ENCODE data around the gene PKP4. TPM values are rescaled to one million over a fixed set of nuclear protein-coding genes. Genes with fewer than 3 reads are reported as not detected.
"Not testable (repeated sequence)": the region's sequence is repeated elsewhere in the genome, so short reads cannot be mapped to it uniquely, and the experiment has no call there.

PKP4 gene
- 100 to 1,000 TPM in 4 of 5 donors, 10 to 100 TPM in 1; 81.1 to 135 (median 110) TPM for polyA plus RNA-seq (ENCODE audit: insufficient read depth in 1 of 5, insufficient read length in 5 of 5, low replicate concordance in 1 of 5)
- long read RNA-seq, donor 1, partial matches to known transcripts, result 19 of 26 reads
- long read RNA-seq, donor 1, other reads (novel, unspliced or antisense), result 0 of 26 reads
- long read RNA-seq, donor 2, partial matches to known transcripts, result 0 of 2 reads
- long read RNA-seq, donor 2, other reads (novel, unspliced or antisense), result 0 of 2 reads
- long read RNA-seq, donor 3, partial matches to known transcripts, result 114 of 117 reads
- long read RNA-seq, donor 3, other reads (novel, unspliced or antisense), result 0 of 117 reads
- long read RNA-seq, donor 4, partial matches to known transcripts, result 0 of 8 reads
- long read RNA-seq, donor 4, other reads (novel, unspliced or antisense), result 0 of 8 reads
- long read RNA-seq, donor 5, partial matches to known transcripts, result 0 of 5 reads
- long read RNA-seq, donor 5, other reads (novel, unspliced or antisense), result 0 of 5 reads
- long read RNA-seq, donor 6, partial matches to known transcripts, result 6 of 14 reads
- long read RNA-seq, donor 6, other reads (novel, unspliced or antisense), result 0 of 14 reads
- long read RNA-seq, donor 7, partial matches to known transcripts, result 5 of 10 reads
- long read RNA-seq, donor 7, other reads (novel, unspliced or antisense), result 0 of 10 reads
- long read RNA-seq, donor 8, partial matches to known transcripts, result 5 of 7 reads
- long read RNA-seq, donor 8, other reads (novel, unspliced or antisense), result 0 of 7 reads

DNA sequence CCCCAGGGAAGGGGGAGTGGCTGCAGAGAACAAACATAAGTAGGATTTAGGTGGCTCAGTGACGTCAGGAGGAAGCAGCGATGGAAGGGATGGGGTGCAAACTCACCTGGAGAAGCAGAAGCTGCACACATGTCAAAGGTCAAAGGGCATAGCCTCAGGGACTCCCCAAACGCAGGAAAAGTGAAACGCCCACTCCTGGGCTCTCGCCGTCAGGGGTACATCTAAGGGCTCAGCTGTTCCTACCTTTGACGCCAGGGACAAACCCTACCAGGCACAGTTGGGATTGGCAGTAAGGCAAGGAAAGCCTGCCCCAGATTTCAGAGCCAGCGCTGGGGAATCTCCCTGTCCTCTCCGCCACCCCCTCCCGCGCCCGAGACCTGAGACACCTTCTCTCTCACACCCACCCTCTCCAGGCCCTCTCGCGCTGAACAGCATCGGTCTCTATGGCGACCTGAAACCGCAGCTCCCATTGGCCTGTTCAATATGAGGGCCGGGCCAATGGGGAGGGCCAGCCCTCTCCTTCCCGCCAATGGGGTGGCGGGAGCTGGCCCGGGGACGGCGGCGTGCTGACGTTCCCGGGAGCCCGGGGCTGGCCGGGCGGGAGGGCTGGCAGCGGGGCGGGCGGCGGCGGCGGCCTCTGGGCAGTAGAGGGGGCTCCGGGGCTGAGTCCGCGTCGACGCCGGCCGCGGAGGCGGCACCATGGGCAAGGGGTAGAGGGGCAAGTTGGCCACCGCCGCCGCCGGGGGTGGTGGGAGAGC, at the start of gene PKP4, which contains the start of gene CCDC148:
TSS of gene PKP4 (plus strand) at position 644 of the 758 bp plus-strand sequence. CDS start 76,233 bp downstream, outside the sequence.
TSS of gene CCDC148 (minus strand) at position 445 of the 758 bp plus-strand sequence. CDS start at position 131, 314 bp downstream.
- DNase-seq, result peak; percentile 94

GRCh38 chr2:158407031-158407430, 49.7 kb upstream of the PKP4 start:
- DNase-seq, result no peak

- DNase-seq, result no peak
Measured at GRCh38 chr2:158410132-158410531, 46.6 kb upstream of the PKP4 start.

DNA sequence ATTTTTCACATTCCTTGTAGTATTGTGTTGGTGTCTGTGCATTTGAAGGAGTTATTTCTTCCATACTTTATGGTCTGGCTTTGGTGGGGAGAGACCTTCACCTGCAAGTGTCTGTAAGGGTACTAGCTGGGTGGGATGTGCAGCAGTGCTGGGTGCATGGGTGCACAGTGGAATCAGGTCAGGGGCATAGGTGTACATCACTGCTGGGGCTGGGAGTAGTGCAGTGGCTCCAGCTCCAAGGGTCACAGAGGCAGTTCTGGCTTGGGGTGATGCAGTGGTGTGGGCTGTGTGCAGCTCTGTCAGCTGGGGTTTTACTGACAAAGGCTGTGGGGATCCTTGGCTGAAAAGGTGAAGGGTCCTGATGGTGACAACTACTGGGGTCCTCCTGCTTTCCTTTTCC, 45.0 kb upstream of the PKP4 start:
- no peak for DNase-seq

DNA sequence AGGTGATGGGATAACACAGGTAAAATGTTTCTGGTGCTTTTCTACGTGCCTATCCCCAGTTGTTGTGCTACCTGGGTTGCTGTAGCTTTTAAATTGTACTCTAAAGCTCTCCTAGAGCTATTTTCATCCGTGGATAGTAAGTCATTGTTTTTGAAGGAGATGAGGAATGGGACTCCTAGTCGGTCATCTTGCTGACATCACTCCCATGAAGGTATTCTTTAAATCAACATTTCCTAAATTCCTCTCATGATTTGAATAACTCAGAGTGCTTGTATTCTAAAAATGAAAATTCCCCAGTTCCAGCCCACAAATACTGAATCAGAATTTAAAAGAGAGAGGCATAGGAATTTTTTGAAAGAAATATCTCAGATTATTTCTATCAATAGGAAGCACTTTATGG, 44.5 kb upstream of the PKP4 start:
- no peak for DNase-seq

DNA sequence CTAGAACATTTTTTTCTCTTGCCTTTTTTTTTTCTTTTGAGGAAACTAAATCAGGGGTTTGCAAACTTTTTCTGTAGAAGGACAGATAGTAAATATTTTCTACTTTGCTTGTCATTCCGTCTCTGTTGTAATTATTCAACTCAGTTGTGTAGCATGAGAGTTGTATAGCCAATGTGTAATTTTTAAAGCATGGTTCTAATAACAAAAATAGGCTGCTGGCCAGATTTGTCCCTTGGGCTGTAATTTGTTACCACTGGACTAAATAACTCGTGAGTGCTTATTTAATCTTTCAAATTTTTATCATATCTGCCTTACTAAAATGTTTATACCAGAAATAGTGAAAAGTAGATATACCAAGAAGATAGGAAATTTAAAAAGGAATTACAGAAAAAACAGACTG, 43.2 kb upstream of the PKP4 start:
- DNase-seq, result no peak

DNA sequence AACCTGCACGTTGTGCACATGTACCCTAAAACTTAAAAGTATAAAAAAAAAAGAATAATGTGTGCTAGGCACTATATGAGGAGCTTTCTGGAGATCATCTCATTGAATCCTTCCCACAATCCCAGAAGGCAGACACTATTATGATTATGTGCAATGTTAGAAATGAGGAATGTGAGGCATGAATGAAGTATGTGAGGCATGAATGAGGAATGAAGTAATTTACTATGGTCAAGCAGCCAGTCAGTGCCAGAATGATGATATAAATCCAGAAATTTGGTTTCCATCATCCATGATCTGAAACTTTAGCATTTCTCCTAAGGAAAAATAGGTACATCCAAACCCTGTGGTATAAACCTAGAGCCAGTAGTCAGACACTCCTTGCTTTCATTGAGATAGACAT, 42.2 kb upstream of the PKP4 start:
- DNase-seq, result no peak

- no peak for DNase-seq
Measured at GRCh38 chr2:158432117-158432516, 24.6 kb upstream of the PKP4 start.

DNA sequence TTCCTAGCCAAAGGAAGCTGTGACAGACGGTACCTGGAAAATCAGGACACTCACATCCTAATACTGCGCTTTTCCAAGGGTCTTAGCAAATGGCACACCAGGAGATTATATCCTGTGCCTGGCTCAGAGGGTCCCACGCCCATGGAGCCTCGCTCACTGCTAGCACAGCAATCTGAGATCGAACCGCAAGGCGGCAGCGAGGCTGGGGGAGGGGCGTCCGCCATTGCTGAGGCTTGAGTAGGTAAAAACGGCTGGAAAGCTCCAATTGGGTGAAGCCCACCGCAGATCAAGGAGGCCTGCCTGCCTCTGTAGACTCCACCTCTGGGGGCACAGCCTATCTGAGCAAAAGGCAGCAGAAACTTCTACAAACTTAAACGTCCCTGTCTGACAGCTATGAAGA, 23.0 kb upstream of the PKP4 start:
- DNase-seq, result not testable (repeated sequence)

DNA sequence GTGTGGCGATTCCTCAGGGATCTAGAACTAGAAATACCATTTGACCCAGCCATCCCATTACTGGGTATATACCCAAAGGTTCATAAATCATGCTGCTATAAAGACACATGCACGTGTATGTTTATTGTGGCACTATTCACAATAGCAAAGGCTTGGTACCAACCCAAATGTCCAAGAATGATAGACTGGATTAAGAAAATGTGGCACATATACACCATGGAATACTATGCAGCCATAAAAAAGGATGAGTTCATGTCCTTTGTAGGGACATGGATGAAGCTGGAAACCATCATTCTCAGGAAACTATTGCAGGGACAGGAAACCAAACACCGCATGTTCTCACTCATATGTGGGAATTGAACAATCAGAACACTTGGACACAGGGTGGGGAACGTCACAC, 17.7 kb upstream of the PKP4 start:
- not testable (repeated sequence) for DNase-seq

- DNase-seq, result no peak
Measured at GRCh38 chr2:158443606-158444005, 13.1 kb upstream of the PKP4 start.

- peak; percentile 68 to 77 for DNase-seq
Measured at GRCh38 chr2:158457092-158457825, 507 bp downstream of the PKP4 start.

- peak; percentile 63 to 79 for DNase-seq
Measured at GRCh38 chr2:158457826-158458616, 1.3 kb downstream of the PKP4 start.

DNA sequence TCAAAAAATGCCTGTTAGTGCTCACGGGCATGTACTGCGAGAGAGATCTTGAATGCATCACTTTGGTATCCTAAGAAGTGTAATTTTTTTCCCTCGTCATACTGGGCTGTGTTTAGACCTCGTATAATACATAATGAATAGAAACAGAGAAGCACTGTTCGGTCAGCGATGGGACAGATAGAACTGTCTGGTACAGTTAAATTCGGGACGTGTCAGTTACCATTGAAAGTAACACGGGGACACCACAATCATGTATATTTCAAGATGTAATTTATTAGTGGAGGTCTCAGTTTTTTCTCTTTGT, 1.8 kb downstream of the PKP4 start:
- DNase-seq, result peak in 1 of 2 donors; percentile 17

GRCh38 chr2:158459161-158460003, 2.6 kb downstream of the PKP4 start:
- peak; percentile 26 to 47 for DNase-seq

DNA sequence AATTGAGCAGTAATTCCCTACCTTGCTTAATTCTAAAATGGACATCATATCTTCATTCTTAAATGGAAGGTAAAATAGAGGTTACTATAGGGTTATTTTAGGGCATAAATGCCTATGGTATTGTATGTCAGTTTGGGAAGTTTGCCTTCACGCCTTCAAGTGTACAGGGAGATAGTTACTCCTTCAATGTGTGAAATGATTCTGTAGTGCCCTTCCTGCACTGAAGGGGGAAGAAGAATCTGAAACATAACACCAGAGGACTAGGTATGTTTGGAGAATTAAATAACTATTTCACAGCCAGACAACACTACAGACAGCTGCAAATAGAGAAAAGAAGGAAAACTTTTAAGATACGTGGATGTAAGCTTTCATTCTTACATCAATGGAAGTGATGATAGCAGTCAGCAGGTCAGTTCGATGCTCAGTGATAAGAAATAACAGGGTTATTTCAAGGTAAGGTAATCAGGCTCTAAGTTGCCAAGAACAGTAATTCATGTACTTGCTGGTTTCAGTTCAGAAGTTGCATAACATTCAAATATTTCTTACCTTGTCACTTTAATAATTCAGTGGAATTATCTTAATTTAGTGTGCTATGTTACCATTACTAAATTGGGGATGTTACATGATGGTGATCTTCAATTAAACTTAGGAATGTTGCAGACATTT, 4.0 kb downstream of the PKP4 start:
- DNase-seq, result no peak

DNA sequence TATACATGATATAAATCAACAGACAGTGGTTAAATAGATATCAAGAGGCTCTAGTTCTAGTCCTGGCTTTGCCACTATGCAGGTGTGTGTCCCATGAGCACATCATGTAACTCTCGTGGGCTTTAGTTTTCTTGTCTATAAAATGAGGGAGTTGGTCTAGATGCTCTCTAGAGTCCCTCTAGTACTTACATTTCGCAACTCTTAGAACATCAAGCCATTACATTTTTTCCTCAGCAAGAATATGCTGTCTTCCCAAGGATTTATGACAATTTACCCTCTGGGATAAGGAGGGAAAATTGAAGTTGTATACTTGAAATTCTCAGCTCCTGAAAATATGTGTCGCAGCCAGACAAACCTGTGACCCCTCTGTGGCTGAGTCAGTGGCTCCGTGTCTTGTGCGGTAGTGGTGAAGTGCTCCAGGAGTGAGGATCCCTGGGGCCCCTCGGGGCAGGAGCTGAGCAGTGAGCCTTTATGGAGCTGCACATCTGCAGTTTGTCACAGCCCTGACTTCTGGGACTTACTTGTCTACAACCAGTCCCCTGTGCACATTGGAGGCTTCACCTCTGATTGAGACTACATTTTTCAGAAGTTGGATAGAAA, 6.8 kb downstream of the PKP4 start:
- DNase-seq, result no peak

DNA sequence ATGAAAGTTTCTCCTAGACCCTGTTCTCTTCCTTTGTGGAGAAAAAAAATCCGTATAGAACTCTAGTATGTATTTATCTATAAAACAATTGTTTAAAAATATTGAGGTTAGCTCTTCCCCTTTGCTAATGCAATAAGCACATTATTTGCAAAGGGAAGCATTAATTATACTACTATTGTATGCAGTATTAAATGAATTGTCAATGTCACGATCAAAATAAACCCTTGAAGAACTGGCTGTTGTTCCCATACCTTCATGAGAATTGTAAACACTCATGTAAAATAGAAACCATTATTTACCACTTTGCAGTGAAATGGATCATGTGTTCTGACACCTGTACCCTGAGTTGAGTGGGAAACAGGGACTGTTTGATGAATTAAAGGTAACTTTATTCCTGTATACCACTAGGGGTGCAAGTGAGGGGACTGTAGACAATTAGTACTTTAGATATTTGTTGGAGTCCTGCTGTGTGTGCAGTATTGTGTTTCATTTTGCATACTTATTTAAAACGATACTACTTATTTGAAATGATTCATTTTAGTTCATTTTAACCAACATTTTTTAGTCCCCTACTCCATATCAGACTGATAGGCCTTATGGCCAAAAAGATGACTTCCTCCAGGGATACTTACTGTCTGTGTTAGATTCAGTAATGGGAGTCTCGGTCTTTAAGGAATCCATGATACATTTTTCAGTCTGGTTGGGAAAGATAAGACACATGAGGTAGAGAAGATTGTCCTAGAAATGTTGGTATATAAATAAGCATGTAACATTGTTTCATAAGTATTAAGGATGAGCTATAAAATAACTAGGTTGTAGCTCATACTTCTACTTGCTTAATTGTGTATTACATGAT, 7.9 kb downstream of the PKP4 start:
- DNase-seq, result no peak

Data from right lung (tissue), 10 donors.